Bronchial epithelial cell (primary cell): Measurements from ENCODE around the gene ZNF697. TPM values are rescaled to one million over a fixed set of nuclear protein-coding genes. Genes with fewer than 3 reads are reported as not detected.

Source experiments
- DNase-seq: peaks from one replicate; pipeline ENCODE4 v3.0.0-alpha.2; 2010; ENCODE audit warnings: low read depth
- FAIRE-seq: peaks from 2 replicates; lab custom pipeline; 2011; peaks lifted over from hg19 to GRCh38; lab: Jason Lieb, UNC
- H3K27me3 ChIP-seq: 2 replicates; pipeline ENCODE4 v1.5.1; 2011; ENCODE audit warnings: low read length; ENCODE audit not compliant: control insufficient read depth, insufficient read depth
- H3K36me3 ChIP-seq: 2 replicates; pipeline ENCODE4 v1.5.1; 2011; ENCODE audit warnings: low read length; ENCODE audit not compliant: control insufficient read depth, insufficient read depth
- H3K4me3 ChIP-seq: 2 replicates; pipeline ENCODE4 v1.5.1; 2011; ENCODE audit warnings: mild to moderate bottlenecking, low read depth, low read length, control low read depth
- total RNA-seq: library from RNA; depleted of rRNA; stranded (reverse); fragments of >200 nt; gene quantifications from 2 replicates; pipeline ENCODE4 v1.2.1, GENCODE V29; 2014
- TF ChIP-seq, protein P1 (sequence below): IDR thresholded peaks from 2 replicates; pipeline ENCODE4 v1.5.1; 2011; ENCODE audit warnings: mild to moderate bottlenecking, moderate library complexity, low read length, control low read depth, inconsistent platforms; ENCODE audit not compliant: insufficient read depth, severe bottlenecking

ZNF697 gene
- total RNA-seq, 1 donor from 2014 or later: 5.5 TPM

DNA sequence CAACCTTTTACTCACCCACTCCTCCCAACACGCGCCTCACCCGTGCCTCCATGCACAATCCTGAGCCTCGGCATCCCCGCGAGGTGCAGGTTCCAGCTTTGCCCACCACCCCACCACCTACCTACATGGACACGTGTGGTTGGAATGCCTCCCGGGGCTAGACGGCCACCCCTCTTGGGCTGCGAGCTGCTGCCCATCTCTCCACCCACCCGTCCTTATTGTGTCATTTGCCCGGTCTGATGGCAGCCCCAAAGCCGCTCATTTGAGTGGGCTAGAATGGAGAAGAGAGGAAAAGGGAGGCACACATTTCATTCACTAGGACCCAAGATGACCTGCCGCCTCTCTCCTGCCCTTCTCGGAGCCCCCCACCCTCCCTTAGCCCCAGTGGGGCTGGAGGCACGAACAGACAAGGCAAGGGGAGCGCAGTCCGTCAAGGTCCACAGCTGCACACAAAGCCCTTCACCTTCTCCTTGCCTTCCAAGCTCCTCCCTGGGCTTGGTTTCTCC lies 785 bp downstream of the ZNF697 start:
- H3K4me3 ChIP-seq: peak overlapping the region; percentile 77
- no peaks in the 10 kb centered on the region for H3K27me3 ChIP-seq
- no peak for FAIRE-seq
- no peaks in the 10 kb centered on the region for H3K36me3 ChIP-seq
- TF ChIP-seq, protein P1, sequence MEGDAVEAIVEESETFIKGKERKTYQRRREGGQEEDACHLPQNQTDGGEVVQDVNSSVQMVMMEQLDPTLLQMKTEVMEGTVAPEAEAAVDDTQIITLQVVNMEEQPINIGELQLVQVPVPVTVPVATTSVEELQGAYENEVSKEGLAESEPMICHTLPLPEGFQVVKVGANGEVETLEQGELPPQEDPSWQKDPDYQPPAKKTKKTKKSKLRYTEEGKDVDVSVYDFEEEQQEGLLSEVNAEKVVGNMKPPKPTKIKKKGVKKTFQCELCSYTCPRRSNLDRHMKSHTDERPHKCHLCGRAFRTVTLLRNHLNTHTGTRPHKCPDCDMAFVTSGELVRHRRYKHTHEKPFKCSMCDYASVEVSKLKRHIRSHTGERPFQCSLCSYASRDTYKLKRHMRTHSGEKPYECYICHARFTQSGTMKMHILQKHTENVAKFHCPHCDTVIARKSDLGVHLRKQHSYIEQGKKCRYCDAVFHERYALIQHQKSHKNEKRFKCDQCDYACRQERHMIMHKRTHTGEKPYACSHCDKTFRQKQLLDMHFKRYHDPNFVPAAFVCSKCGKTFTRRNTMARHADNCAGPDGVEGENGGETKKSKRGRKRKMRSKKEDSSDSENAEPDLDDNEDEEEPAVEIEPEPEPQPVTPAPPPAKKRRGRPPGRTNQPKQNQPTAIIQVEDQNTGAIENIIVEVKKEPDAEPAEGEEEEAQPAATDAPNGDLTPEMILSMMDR: no peak
- DNase-seq: no peak

DNA sequence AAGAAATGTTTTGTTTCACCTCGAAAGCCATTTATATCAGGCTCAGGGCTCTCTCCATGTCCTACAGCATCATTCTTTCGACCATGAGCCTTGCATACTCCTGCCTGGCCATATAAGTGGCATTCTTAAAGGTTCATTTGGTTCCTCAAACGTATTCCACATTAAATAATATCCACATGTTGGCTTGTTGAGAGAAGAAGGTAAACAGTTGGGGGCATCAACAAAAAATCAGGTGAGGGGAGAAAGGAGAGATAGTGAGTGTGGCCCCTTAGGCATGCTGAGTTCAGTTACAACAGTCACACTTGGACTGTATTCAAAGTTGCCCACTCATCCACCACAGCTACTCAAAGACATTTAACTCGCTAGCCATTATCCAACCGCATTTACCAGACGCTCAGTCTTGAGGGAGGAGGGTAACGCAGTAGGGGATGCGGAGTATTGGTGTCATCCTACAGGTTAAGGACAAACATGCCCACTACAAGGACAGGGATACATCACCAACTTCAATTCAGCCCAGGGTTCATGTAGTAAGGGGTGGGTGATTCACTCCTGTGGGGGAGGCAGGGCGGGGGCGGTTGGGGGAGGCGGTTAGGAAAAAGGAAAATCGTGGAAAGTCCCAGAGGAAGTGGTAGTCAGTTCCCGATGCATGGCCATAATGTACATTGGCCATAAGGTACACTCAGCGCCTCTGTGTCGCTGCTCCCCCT lies 1.4 kb downstream of the ZNF697 start:
- Histone ChIP-seq H3K36me3 (no peaks in the 10 kb centered on the region), H3K4me3 (peak overlapping the region; percentile 77), H3K27me3 (no peaks in the 10 kb centered on the region)
- DNase-seq (peak; percentile 61), FAIRE-seq (no peak)
- TF ChIP-seq, protein P1: no peak

DNA sequence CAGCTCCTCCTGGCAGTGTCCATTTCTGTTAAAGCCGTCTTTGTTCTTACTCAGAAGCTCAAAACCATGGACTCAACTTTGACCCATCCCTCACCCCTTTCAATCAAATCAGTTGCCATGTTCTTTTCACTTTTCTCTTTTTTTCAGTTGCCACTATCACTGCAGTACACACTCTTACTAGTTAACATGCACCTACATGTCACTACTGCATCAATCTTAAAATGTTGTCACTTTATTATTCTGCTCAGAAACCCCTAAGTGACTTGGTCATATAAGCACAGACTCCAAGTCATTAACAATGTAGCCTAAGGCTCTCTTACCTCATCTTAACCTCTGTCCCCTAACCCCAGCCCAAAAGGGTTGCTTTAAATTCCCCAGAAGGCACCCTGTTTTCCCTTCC lies 9.0 kb downstream of the ZNF697 start:
- FAIRE-seq (no peak), DNase-seq (no peak)
- Histone ChIP-seq H3K27me3 (no peaks in the 10 kb centered on the region), H3K36me3 (no peaks in the 10 kb centered on the region), H3K4me3 (no peak overlapping the region)
- TF ChIP-seq, protein P1: no peak

- TF ChIP-seq, protein P1: no peak
- FAIRE-seq: no peak
- no peak for DNase-seq
- no peaks in the 10 kb centered on the region for H3K27me3 ChIP-seq
- no peak overlapping the region for H3K4me3 ChIP-seq
- H3K36me3 ChIP-seq: no peaks in the 10 kb centered on the region
Observed at GRCh38 chr1:119637710-119638109, 10.4 kb downstream of the ZNF697 start.

- TF ChIP-seq, protein P1: no peak
- no peak for FAIRE-seq
- Histone ChIP-seq H3K4me3 (no peak overlapping the region), H3K27me3 (no peaks in the 10 kb centered on the region), H3K36me3 (no peaks in the 10 kb centered on the region)
- no peak for DNase-seq
Observed at GRCh38 chr1:119636491-119637089, 11.5 kb downstream of the ZNF697 start.
